IMR-90 (cell line): ENCODE data around the gene NRP2.

Source experiments
- FOS ChIP-seq: fragments of 150-350 bp; IDR thresholded peaks from 2 replicates; pipeline ENCODE4 v1.6.1; 2016; ENCODE audit warnings: low read depth, low read length
- MAFK ChIP-seq: IDR thresholded peaks from 2 replicates; pipeline ENCODE4 v1.6.1; 2012; ENCODE audit warnings: low read depth, low read length, improper control_type of control experiment
- MXI1 ChIP-seq: IDR thresholded peaks from 2 replicates; pipeline ENCODE4 v1.6.1; 2012; ENCODE audit warnings: low read depth, mild to moderate bottlenecking, low read length, moderate library complexity, borderline replicate concordance
- NFE2L2 ChIP-seq: fragments of 150-350 bp; IDR thresholded peaks from 2 replicates; pipeline ENCODE4 v1.6.1; 2016; ENCODE audit warnings: low read depth, mild to moderate bottlenecking, low read length
- POLR2A ChIP-seq: IDR thresholded peaks from 2 replicates; pipeline ENCODE4 v1.6.1; 2012; ENCODE audit warnings: mild to moderate bottlenecking, low read depth, low read length
- RAD21 ChIP-seq: IDR thresholded peaks from 2 replicates; pipeline ENCODE4 v1.6.1; 2012; ENCODE audit warnings: low read length, improper control_type of control experiment
- RFX5 ChIP-seq: IDR thresholded peaks from 2 replicates; pipeline ENCODE4 v1.8.0; 2012; ENCODE audit warnings: low read depth, mild to moderate bottlenecking, low read length, moderate library complexity
- SMC3 ChIP-seq: fragments of 150-350 bp; IDR thresholded peaks from 2 replicates; pipeline ENCODE4 v1.6.1; 2016; ENCODE audit warnings: low read depth, mild to moderate bottlenecking, antibody characterized with exemption, low read length, moderate library complexity
- TF ChIP-seq, protein P1 (sequence below): conservative IDR thresholded peaks from 2 replicates; pipeline ENCODE4 v1.5.1; 2012; ENCODE audit warnings: mild to moderate bottlenecking, low read depth, low read length, improper control_type of control experiment
- TF ChIP-seq, protein P2 (sequence below): fragments of 150-350 bp; IDR thresholded peaks from 2 replicates; pipeline ENCODE4 v1.6.1; 2017; ENCODE audit warnings: mild to moderate bottlenecking, antibody characterized with exemption, low read length, low read depth

DNA sequence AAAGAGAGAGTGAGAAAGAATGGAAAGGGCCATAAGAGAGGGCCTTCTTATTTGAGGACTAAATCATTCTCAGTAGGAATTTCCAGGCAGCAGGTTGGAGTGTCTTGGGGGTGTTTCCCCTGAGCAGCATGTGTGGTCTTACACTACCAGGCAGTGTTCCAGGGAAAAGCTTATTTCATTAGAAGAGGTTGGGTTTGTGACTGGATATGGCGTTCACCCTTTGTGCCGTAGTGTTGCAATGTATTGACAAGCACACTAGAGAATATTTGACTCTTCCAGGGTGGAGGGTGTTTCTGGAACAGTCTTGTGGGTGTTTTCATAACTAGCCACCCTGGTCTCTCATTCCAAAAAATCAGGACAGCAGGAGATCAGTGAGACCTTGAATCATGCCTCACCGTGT is 105.5 kb downstream of the NRP2 start:
- no peak for TF ChIP-seq MAFK
- TF ChIP-seq POLR2A, result no peak
- TF ChIP-seq, protein P1, sequence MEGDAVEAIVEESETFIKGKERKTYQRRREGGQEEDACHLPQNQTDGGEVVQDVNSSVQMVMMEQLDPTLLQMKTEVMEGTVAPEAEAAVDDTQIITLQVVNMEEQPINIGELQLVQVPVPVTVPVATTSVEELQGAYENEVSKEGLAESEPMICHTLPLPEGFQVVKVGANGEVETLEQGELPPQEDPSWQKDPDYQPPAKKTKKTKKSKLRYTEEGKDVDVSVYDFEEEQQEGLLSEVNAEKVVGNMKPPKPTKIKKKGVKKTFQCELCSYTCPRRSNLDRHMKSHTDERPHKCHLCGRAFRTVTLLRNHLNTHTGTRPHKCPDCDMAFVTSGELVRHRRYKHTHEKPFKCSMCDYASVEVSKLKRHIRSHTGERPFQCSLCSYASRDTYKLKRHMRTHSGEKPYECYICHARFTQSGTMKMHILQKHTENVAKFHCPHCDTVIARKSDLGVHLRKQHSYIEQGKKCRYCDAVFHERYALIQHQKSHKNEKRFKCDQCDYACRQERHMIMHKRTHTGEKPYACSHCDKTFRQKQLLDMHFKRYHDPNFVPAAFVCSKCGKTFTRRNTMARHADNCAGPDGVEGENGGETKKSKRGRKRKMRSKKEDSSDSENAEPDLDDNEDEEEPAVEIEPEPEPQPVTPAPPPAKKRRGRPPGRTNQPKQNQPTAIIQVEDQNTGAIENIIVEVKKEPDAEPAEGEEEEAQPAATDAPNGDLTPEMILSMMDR, result no peak
- TF ChIP-seq, protein P2, sequence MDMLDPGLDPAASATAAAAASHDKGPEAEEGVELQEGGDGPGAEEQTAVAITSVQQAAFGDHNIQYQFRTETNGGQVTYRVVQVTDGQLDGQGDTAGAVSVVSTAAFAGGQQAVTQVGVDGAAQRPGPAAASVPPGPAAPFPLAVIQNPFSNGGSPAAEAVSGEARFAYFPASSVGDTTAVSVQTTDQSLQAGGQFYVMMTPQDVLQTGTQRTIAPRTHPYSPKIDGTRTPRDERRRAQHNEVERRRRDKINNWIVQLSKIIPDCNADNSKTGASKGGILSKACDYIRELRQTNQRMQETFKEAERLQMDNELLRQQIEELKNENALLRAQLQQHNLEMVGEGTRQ, result no peak
- TF ChIP-seq FOS, result no peak
- no peak for TF ChIP-seq MXI1
- TF ChIP-seq RFX5, result no peak
- TF ChIP-seq SMC3, result no peak
- no peak for TF ChIP-seq RAD21
- no peak for TF ChIP-seq NFE2L2
